Glutamatergic neuron (in vitro differentiated cells): ENCODE data around the gene NDUFS7. TPM values are rescaled to one million over a fixed set of nuclear protein-coding genes. Genes with fewer than 3 reads are reported as not detected.

Experiments
- DNase-seq: peaks from one replicate; pipeline ENCODE4 v3.0.0; 2022
- H3K27ac Mint-ChIP-seq: one replicate; pipeline ENCODE4 v1.8.0; 2020; ENCODE audit warnings: mild to moderate bottlenecking, mixed read lengths, inconsistent platforms; ENCODE audit not compliant: unreplicated experiment
- H3K27me3 Mint-ChIP-seq: one replicate; pipeline ENCODE4 v1.8.0; 2020; ENCODE audit warnings: mild to moderate bottlenecking, moderate library complexity, mixed read lengths, inconsistent platforms; ENCODE audit not compliant: unreplicated experiment
- H3K36me3 Mint-ChIP-seq: one replicate; pipeline ENCODE4 v1.8.0; 2020; ENCODE audit warnings: mild to moderate bottlenecking, mixed read lengths, inconsistent platforms; ENCODE audit not compliant: unreplicated experiment
- H3K4me1 Mint-ChIP-seq: one replicate; pipeline ENCODE4 v1.8.0; 2020; ENCODE audit warnings: mild to moderate bottlenecking, low read depth, mixed read lengths, inconsistent platforms; ENCODE audit not compliant: unreplicated experiment
- H3K4me3 Mint-ChIP-seq: one replicate; pipeline ENCODE4 v1.8.0; 2020; ENCODE audit warnings: mild to moderate bottlenecking, mixed read lengths, inconsistent platforms; ENCODE audit not compliant: unreplicated experiment
- H3K9me3 Mint-ChIP-seq: one replicate; pipeline ENCODE4 v1.8.0; 2020; ENCODE audit warnings: mild to moderate bottlenecking, moderate library complexity, mixed read lengths, inconsistent platforms; ENCODE audit not compliant: unreplicated experiment
- CTCF ChIP-seq: fragments of 200-600 bp; sonication (generic); IDR thresholded peaks from one replicate; pipeline ENCODE4 v1.5.0; 2021; ENCODE audit not compliant: partially characterized antibody, unreplicated experiment
- total RNA-seq: library from RNA; stranded (reverse); fragmentation: NEBNext Ultra II Directional; extraction: Animal tissue kit (Norgen Biotek cat#: 25700); gene quantifications from one replicate; pipeline ENCODE4 v1.2.1, GENCODE V29; 2021; ENCODE audit not compliant: unreplicated experiment

The NDUFS7 gene
- total RNA-seq, 1 donor from 2014 or later = 123 TPM

- Mint-ChIP-seq H3K36me3 (no peaks in the 10 kb centered on the region), H3K9me3 (peaks cover 2% of the 10 kb centered on the region), H3K27me3 (peaks cover 3% of the 10 kb centered on the region), H3K4me3 (no peak overlapping the region), H3K4me1 (peaks cover 13% of the 10 kb centered on the region), H3K27ac (peak overlapping the region; percentile 22)
- no peak for TF ChIP-seq CTCF
- DNase-seq = no peak
Measured at GRCh38 chr19:1431759-1432506, 48.2 kb downstream of the NDUFS7 start.

- H3K4me1 Mint-ChIP-seq = peaks cover 10% of the 10 kb centered on the region
- H3K9me3 Mint-ChIP-seq = peaks cover 2% of the 10 kb centered on the region
- H3K4me3 Mint-ChIP-seq = no peak overlapping the region
- H3K36me3 Mint-ChIP-seq = no peaks in the 10 kb centered on the region
- DNase-seq = no peak
- H3K27ac Mint-ChIP-seq = no peak overlapping the region
- H3K27me3 Mint-ChIP-seq = peaks cover 2% of the 10 kb centered on the region
- TF ChIP-seq CTCF = no peak
Measured at GRCh38 chr19:1432507-1432887, 48.8 kb downstream of the NDUFS7 start.

GRCh38 chr19:1433119-1434039 is 49.7 kb downstream of the NDUFS7 start:
- no peaks in the 10 kb centered on the region for H3K36me3 Mint-ChIP-seq
- H3K9me3 Mint-ChIP-seq = peaks cover 8% of the 10 kb centered on the region
- H3K27ac Mint-ChIP-seq = no peak overlapping the region
- H3K27me3 Mint-ChIP-seq = peaks cover 2% of the 10 kb centered on the region
- H3K4me1 Mint-ChIP-seq = peaks cover 3% of the 10 kb centered on the region
- no peak overlapping the region for H3K4me3 Mint-ChIP-seq
- no peak for TF ChIP-seq CTCF
- no peak for DNase-seq

- Mint-ChIP-seq H3K4me3 (no peak overlapping the region), H3K4me1 (peaks cover 3% of the 10 kb centered on the region), H3K27ac (no peak overlapping the region), H3K9me3 (peaks cover 8% of the 10 kb centered on the region), H3K36me3 (no peaks in the 10 kb centered on the region), H3K27me3 (peaks cover 2% of the 10 kb centered on the region)
- DNase-seq = no peak
- no peak for TF ChIP-seq CTCF
Measured at GRCh38 chr19:1434040-1434366, 50.3 kb downstream of the NDUFS7 start.
